ENCODE data around the gene TBC1D13. TPM values are rescaled to one million over a fixed set of nuclear protein-coding genes. Genes with fewer than 3 reads are reported as not detected.

Gene TBC1D13
- total and polyA plus RNA-seq, 2 of the 4 experiments (the other 2 are of a cell fraction), result 9.1 to 26.4 TPM

- no TSS peak for BruUV-seq (replicated peaks)
- no peak overlapping the region for H4K5ac ChIP-seq (ENCODE audit: low read depth, low read length)
- peaks cover 26% of the 10 kb centered on the region for H3K36me3 ChIP-seq (ENCODE audit: control insufficient read depth, insufficient read depth, low read length)
- H4K91ac ChIP-seq (ENCODE audit: insufficient read depth, low read depth, low read length), result no peak overlapping the region; the same call in 1 of the 2 replicates
- no peak for DNase-seq
- ChIA-PET POLR2A (ENCODE audit: unreplicated experiment) (interaction anchor here (0.7 kb wide), 1 partner anchor 9 kb away, joined by 3 read pairs; no protein-coding TSS in a partner anchor), CTCF (interaction anchor here (1.5 kb wide), 1 partner anchor 31 kb away, joined by 8 read pairs; the partner anchor contains the start of gene ENDOG)
- peak overlapping the region; percentile 85; the same call in 1 of the 2 replicates for H2AK5ac ChIP-seq (ENCODE audit: low read depth, low read length)
- in situ Hi-C loops (cut with MboI; ENCODE audit: low sequenced_read_pairs), result no loop called here
- no peak overlapping the region for H2BK20ac ChIP-seq (ENCODE audit: low read depth, low read length)
- H3K56ac ChIP-seq (ENCODE audit: extremely low read depth, insufficient read depth, low read length), result no peak overlapping the region; the same call in 1 of the 2 replicates
- H4K8ac ChIP-seq (ENCODE audit: low read depth in 2 of 2, low read length in 2 of 2), result peak overlapping the region; percentile 88 to 100; a peak in 2 of 4 replicates
- TF ChIP-seq MAFK (IDR thresholded peaks at IDR 0.05; ENCODE audit: low read depth, low read length), result no peak
- H3K79me1 ChIP-seq (ENCODE audit: low read depth in 1 of 2, low read length in 2 of 2), result peaks cover 13 to 37% of the 10 kb centered on the region in 2 experiments
- H3K4me2 ChIP-seq (ENCODE audit: low read depth, low read length), result peak overlapping the region; percentile 98
- dilution Hi-C loops (cut with HindIII; ENCODE audit: low sequenced_read_pairs, unreplicated experiment), result no loop called here
- H3K18ac ChIP-seq (ENCODE audit: low read depth, low read length), result no peak overlapping the region
- intact Hi-C loops (cut with micrococcal nuclease), result loop anchor here (2.0 kb wide), 1 partner anchor 17 kb away; the partner anchor contains the start of gene ZER1
- H3K27ac ChIP-seq (ENCODE audit: insufficient read depth, low read length), result peak overlapping the region; percentile 84
- no peaks in the 10 kb centered on the region; the same call in 1 of the 2 replicates for H3K9me1 ChIP-seq (ENCODE audit: insufficient read depth, low read length)
- no peak overlapping the region for H2BK120ac ChIP-seq (ENCODE audit: low read depth, low read length)
- H3K27me3 ChIP-seq (ENCODE audit: control insufficient read depth, insufficient read depth, low read length), result no peaks in the 10 kb centered on the region
- peak; percentile 36 for ATAC-seq (ENCODE audit: low read depth)
- no CpG with 5 or more reads among the region's 7 CpGs for WGBS, 2 experiments (ENCODE audit: extremely low coverage in 2 of 2, insufficient read length in 1 of 2)
- peak overlapping the region; percentile 99 for H2AK9ac ChIP-seq (replicated peaks; ENCODE audit: low read depth, low read length, poor library complexity)
- peak overlapping the region; percentile 81 for H3K23ac ChIP-seq (ENCODE audit: low read depth, low read length)
- 0 out of 2 replicates have a peak, but pooled peaks cover 5% of the 10 kb centered on the region for H4K20me1 ChIP-seq (ENCODE audit: insufficient read depth, low read length)
- peaks cover 6% of the 10 kb centered on the region for H3K4me1 ChIP-seq (ENCODE audit: control insufficient read depth, insufficient read depth, low read length)
- no peak overlapping the region for H2BK15ac ChIP-seq (ENCODE audit: low read depth, low read length)
- H2AFZ ChIP-seq (replicated peaks; ENCODE audit: low read length, poor library complexity), result peak overlapping the region; percentile 100
- peak overlapping the region; percentile 38 for H3K14ac ChIP-seq (replicated peaks; ENCODE audit: low read depth, low read length)
- H2BK5ac ChIP-seq (ENCODE audit: low read depth, low read length, poor library complexity, severe bottlenecking), result peak overlapping the region; percentile 79
- H3K4ac ChIP-seq (ENCODE audit: low read depth, low read length), result peak overlapping the region; percentile 85
- H3K9me3 ChIP-seq (ENCODE audit: control insufficient read depth, insufficient read depth, low read length), result no peaks in the 10 kb centered on the region
- peak overlapping the region; percentile 81 for H3K4me3 ChIP-seq (ENCODE audit: insufficient read depth, low read depth, low read length)
- peak overlapping the region; percentile 92 for H3K9ac ChIP-seq (ENCODE audit: low read depth, low read length)
These were observed 606 bp downstream of the TBC1D13 start for GRCh38 chr9:128787659-128788058.

Data from IMR-90 (cell line).